HCT116 (cell line): ENCODE data around the gene DRAP1. TPM values are rescaled to one million over a fixed set of nuclear protein-coding genes. Genes with fewer than 3 reads are reported as not detected.

ENCODE experiments used
- ATAC-seq: fragments of 200-7000 bp; cut with Tn5 transposase; 2 replicates; pipeline ENCODE4 v1.9.1; 2020; ENCODE audit warnings: mild to moderate bottlenecking, moderate library complexity
- BruUV-seq: library from RNA; stranded (reverse); fragments of 400-500 nt; replicated peaks from 2 replicates; lab custom pipeline; 2021; lab: Mats Ljungman, UMichigan
- CTCF ChIA-PET: fragments of 300-600 bp; sonication (Branson Sonifier 250); formaldehyde crosslinking; loops from one replicate; lab custom pipeline; 2021; ENCODE audit warnings: antibody characterized with exemption; lab: Charles Lee
- POLR2A ChIA-PET: fragments of 300-600, 350-600 bp; sonication (Branson Sonifier 250); formaldehyde crosslinking; loops from one replicate; lab custom pipeline; 2021; ENCODE audit warnings: antibody characterized with exemption; lab: Charles Lee
- RAD21 ChIA-PET, 2 experiments: fragments of 300-600 bp; sonication (Branson Sonifier 250); formaldehyde crosslinking; loops; one replicate each; lab custom pipeline; 2023; ENCODE audit warnings: low total read pairs in 2 of 2; ENCODE audit not compliant: uncharacterized antibody in 2 of 2, unreplicated experiment in 2 of 2, low non-redundant PET in 1 of 2; lab: Charles Lee
- DNase-seq: peaks from one replicate; pipeline ENCODE4 v3.0.0-alpha.2; 2010; ENCODE audit warnings: low read depth, low spot score
- H2AFZ ChIP-seq: fragments of 200-600 bp; shearing (Covaris generic), sonication (generic); 2 replicates; pipeline ENCODE4 v1.6.1; 2017; ENCODE audit warnings: low read depth, mixed run types, mixed read lengths, antibody characterized with exemption, low read length; ENCODE audit not compliant: poor library complexity, severe bottlenecking
- H3K27ac ChIP-seq: 2 replicates; pipeline ENCODE4 v1.5.1; 2012; ENCODE audit warnings: low read depth, low read length
- H3K27me3 ChIP-seq: fragments of 200-600 bp; sonication (generic); 2 replicates; pipeline ENCODE4 v1.6.1; 2016; ENCODE audit warnings: mixed run types, low read length, mixed read lengths; ENCODE audit not compliant: insufficient read depth
- H3K36me3 ChIP-seq, 2 experiments: fragments of 200-500 bp in 1 of 2; fragments of 200-600 bp in 1 of 2; sonication (Bioruptor generic) in 1 of 2; sonication (generic) in 1 of 2; 2 replicates each; pipeline versions ENCODE4 v1.5.1 to v1.6.1; 2014 to 2016; ENCODE audit warnings: low read length in 2 of 2, inconsistent platforms in 1 of 2, mixed read lengths in 1 of 2, mixed run types in 1 of 2; ENCODE audit not compliant: insufficient read depth in 2 of 2, control insufficient read depth in 1 of 2
- H3K4me1 ChIP-seq, 2 experiments: fragments of 200-600 bp in 1 of 2; sonication (generic) in 1 of 2; 2 replicates each; pipeline versions ENCODE4 v1.5.1 to v1.6.1; 2012 to 2017; ENCODE audit warnings: low read length in 2 of 2, inconsistent platforms in 1 of 2, mild to moderate bottlenecking in 1 of 2, mixed read lengths in 1 of 2, mixed run types in 1 of 2, moderate library complexity in 1 of 2; ENCODE audit not compliant: insufficient read depth in 2 of 2, control insufficient read depth in 1 of 2
- H3K4me2 ChIP-seq: fragments of 200-600 bp; sonication (generic); 2 replicates; pipeline ENCODE4 v1.6.1; 2017; ENCODE audit warnings: mixed run types, low read length, mixed read lengths
- H3K4me3 ChIP-seq, 2 experiments: fragments of 200-600 bp in 1 of 2; sonication (generic) in 1 of 2; replicated peaks in 1 of 2; 2 replicates each; pipeline ENCODE4 v1.5.1; 2011 to 2016; ENCODE audit warnings: low read length in 2 of 2, control low read depth in 1 of 2, low read depth in 1 of 2, mild to moderate bottlenecking in 1 of 2, mixed read lengths in 1 of 2, mixed run types in 1 of 2
- H3K79me2 ChIP-seq: fragments of 200-600 bp; sonication (generic); 2 replicates; pipeline ENCODE4 v1.6.1; 2017; ENCODE audit warnings: mild to moderate bottlenecking, mixed run types, low read length, moderate library complexity, mixed read lengths; ENCODE audit not compliant: insufficient read depth
- H3K9ac ChIP-seq: fragments of 200-600 bp; sonication (generic); 2 replicates; pipeline ENCODE4 v1.6.1; 2016; ENCODE audit warnings: low read length, mixed read lengths
- H3K9me2 ChIP-seq: fragments of 200-600 bp; sonication (generic), shearing (Covaris generic); 2 replicates; pipeline ENCODE4 v1.6.1; 2017; ENCODE audit warnings: mixed run types, mild to moderate bottlenecking, moderate library complexity; ENCODE audit not compliant: insufficient read depth
- H3K9me3 ChIP-seq, 2 experiments: fragments of 200-500 bp in 1 of 2; fragments of 200-600 bp in 1 of 2; sonication (Bioruptor generic) in 1 of 2; sonication (generic) in 1 of 2; 2 replicates each; pipeline ENCODE4 v1.6.1; 2014 to 2017; ENCODE audit warnings: low read length in 2 of 2, mixed read lengths in 2 of 2, inconsistent platforms in 1 of 2, low read depth in 1 of 2, mild to moderate bottlenecking in 1 of 2, mixed run types in 1 of 2, moderate library complexity in 1 of 2; ENCODE audit not compliant: control insufficient read depth in 1 of 2, insufficient read depth in 1 of 2
- H4K20me1 ChIP-seq: fragments of 200-600 bp; sonication (generic), shearing (Covaris generic); 2 replicates; pipeline ENCODE4 v1.6.1; 2017; ENCODE audit warnings: mixed run types, mild to moderate bottlenecking, moderate library complexity; ENCODE audit not compliant: insufficient read depth
- CBX3 ChIP-seq: IDR thresholded peaks from 2 replicates; pipeline ENCODE4 v1.6.1; 2012; ENCODE audit warnings: low read depth
- CEBPB ChIP-seq: IDR thresholded peaks from 2 replicates; pipeline ENCODE4 v1.6.1; 2012; ENCODE audit warnings: low read depth
- EGR1 ChIP-seq: IDR thresholded peaks from 2 replicates; pipeline ENCODE4 v1.6.1; 2012; ENCODE audit warnings: low read depth
- FOSL1 ChIP-seq: IDR thresholded peaks from 2 replicates; pipeline ENCODE4 v1.6.1; 2012; ENCODE audit warnings: low read depth
- RAD21 ChIP-seq: IDR thresholded peaks from 2 replicates; pipeline ENCODE4 v1.6.1; 2012; ENCODE audit warnings: low read depth, mild to moderate bottlenecking
- SP1 ChIP-seq: IDR thresholded peaks from 2 replicates; pipeline ENCODE4 v1.6.1; 2012; ENCODE audit warnings: low read depth
- SRF ChIP-seq: IDR thresholded peaks from 2 replicates; pipeline ENCODE4 v1.6.1; 2012; ENCODE audit warnings: low read depth
- YY1 ChIP-seq: IDR thresholded peaks from 2 replicates; pipeline ENCODE4 v1.6.1; 2011; ENCODE audit warnings: low read length, low read depth, moderate library complexity, mild to moderate bottlenecking; ENCODE audit not compliant: insufficient replicate concordance; ENCODE audit errors: extremely low read depth
- ZBTB33 ChIP-seq: IDR thresholded peaks from 2 replicates; pipeline ENCODE4 v1.6.1; 2011; ENCODE audit warnings: mild to moderate bottlenecking, low read length, moderate library complexity; ENCODE audit not compliant: insufficient replicate concordance; ENCODE audit errors: extremely low read depth
- ZFX ChIP-seq: fragments of 450-650 bp; IDR thresholded peaks from 2 replicates; pipeline ENCODE4 v1.6.1; 2017
- intact Hi-C: fragments of 100-400 bp; cut with micrococcal nuclease; formaldehyde crosslinking; loops from 2 replicates; pipeline ENCODE4 v1.10.0; 2022
- total RNA-seq: library from RNA; stranded (reverse); gene quantifications from one replicate; pipeline ENCODE4 v1.2.1, GENCODE V29; 2021; ENCODE audit not compliant: unreplicated experiment
- TF ChIP-seq, protein P1 (sequence below): IDR thresholded peaks from 2 replicates; pipeline ENCODE4 v1.6.1; 2012
- TF ChIP-seq, protein P2 (sequence below): IDR thresholded peaks from 2 replicates; pipeline ENCODE4 v1.6.1; 2012; ENCODE audit warnings: low read depth
- TF ChIP-seq, protein P3 (sequence below): IDR thresholded peaks from 2 replicates; pipeline ENCODE4 v1.6.1; 2012

The DRAP1 gene
- total RNA-seq, 1 experiment from 2014 or later: 158 TPM

DNA sequence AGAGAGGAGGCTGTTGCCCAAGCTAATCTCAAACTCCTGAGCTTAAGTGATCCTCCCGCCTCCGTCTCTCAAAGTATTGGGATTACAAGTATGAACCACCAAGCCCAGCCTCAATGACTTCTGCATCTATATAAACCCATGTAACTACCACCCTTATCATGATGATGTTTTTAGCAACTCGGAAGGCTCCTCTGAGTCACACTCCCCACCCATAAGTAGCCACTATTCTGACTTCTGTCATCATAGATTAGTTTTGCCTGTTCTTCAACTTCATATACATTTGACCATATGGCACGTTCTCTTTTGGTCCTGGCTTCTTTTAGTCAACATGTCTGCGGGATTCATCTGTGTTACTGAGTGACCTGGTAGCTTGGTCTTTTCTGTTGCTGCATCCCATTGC is 12.6 kb upstream of the DRAP1 start:
- no peaks in the 10 kb centered on the region for H3K27me3 ChIP-seq
- POLR2A ChIA-PET: interaction anchor here (1.8 to 10.9 kb wide), 4 partner anchors 9 to 16 kb away, joined by 6 to 124 read pairs (median 9); partner anchors contain the start of genes CCDC85B and FIBP
- H3K9me3 ChIP-seq: no peaks in the 10 kb centered on the region
- no peak overlapping the region for H3K27ac ChIP-seq
- peak overlapping the region; percentile 54 for H3K4me2 ChIP-seq
- H3K4me3 ChIP-seq: no peak overlapping the region
- peaks cover 46 to 96% of the 10 kb centered on the region in 2 experiments for H3K4me1 ChIP-seq
- DNase-seq: no peak
- CTCF ChIA-PET: interaction anchor here (1.0 to 1.1 kb wide), 2 partner anchors 15 to 22 kb away, joined by 3 to 4 read pairs; no protein-coding TSS in a partner anchor
- no peak overlapping the region for H2AFZ ChIP-seq
- 0 out of 2 replicates have a peak overlapping the region, but pooled peaks have one; percentile 22 for H3K9ac ChIP-seq
- BruUV-seq: no TSS peak
- H3K36me3 ChIP-seq: no peaks in the 10 kb centered on the region
- no peaks in the 10 kb centered on the region for H4K20me1 ChIP-seq
- TF ChIP-seq, protein P1, sequence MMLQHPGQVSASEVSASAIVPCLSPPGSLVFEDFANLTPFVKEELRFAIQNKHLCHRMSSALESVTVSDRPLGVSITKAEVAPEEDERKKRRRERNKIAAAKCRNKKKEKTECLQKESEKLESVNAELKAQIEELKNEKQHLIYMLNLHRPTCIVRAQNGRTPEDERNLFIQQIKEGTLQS: no peak
- no peak for TF ChIP-seq CEBPB
- no peak for TF ChIP-seq EGR1
- TF ChIP-seq FOSL1: no peak
- no peak for TF ChIP-seq ZBTB33
- TF ChIP-seq, protein P2, sequence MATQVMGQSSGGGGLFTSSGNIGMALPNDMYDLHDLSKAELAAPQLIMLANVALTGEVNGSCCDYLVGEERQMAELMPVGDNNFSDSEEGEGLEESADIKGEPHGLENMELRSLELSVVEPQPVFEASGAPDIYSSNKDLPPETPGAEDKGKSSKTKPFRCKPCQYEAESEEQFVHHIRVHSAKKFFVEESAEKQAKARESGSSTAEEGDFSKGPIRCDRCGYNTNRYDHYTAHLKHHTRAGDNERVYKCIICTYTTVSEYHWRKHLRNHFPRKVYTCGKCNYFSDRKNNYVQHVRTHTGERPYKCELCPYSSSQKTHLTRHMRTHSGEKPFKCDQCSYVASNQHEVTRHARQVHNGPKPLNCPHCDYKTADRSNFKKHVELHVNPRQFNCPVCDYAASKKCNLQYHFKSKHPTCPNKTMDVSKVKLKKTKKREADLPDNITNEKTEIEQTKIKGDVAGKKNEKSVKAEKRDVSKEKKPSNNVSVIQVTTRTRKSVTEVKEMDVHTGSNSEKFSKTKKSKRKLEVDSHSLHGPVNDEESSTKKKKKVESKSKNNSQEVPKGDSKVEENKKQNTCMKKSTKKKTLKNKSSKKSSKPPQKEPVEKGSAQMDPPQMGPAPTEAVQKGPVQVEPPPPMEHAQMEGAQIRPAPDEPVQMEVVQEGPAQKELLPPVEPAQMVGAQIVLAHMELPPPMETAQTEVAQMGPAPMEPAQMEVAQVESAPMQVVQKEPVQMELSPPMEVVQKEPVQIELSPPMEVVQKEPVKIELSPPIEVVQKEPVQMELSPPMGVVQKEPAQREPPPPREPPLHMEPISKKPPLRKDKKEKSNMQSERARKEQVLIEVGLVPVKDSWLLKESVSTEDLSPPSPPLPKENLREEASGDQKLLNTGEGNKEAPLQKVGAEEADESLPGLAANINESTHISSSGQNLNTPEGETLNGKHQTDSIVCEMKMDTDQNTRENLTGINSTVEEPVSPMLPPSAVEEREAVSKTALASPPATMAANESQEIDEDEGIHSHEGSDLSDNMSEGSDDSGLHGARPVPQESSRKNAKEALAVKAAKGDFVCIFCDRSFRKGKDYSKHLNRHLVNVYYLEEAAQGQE: no peak
- no peak for TF ChIP-seq YY1
- TF ChIP-seq, protein P3, sequence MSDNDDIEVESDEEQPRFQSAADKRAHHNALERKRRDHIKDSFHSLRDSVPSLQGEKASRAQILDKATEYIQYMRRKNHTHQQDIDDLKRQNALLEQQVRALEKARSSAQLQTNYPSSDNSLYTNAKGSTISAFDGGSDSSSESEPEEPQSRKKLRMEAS: no peak
- TF ChIP-seq ZFX: no peak
- no peak for TF ChIP-seq SP1
- TF ChIP-seq SRF: no peak
- TF ChIP-seq CBX3: no peak
- no peak for TF ChIP-seq RAD21
- TF ChIP-seq, all 23 proteins: peak for 0
- RAD21 ChIA-PET: no interaction called here
- intact Hi-C loops: no loop called here
- peaks cover under 1% of the 10 kb centered on the region; the same call in 1 of the 2 replicates for H3K79me2 ChIP-seq
- H3K9me2 ChIP-seq: no peaks in the 10 kb centered on the region
- no peak for ATAC-seq
